T-helper 2 cell treated with Interferon-gamma antibody and Interleukin-4, amounts not matched to agents 100 ng/mL and 5 ng/mL, for 36 hours (primary cell): ENCODE results near the gene H1-8. TPM values are rescaled to one million over a fixed set of nuclear protein-coding genes. Genes with fewer than 3 reads are reported as not detected.
"Not testable (repeated sequence)": the region's sequence is repeated elsewhere in the genome, so short reads cannot be mapped to it uniquely, and the experiment has no call there.

ENCODE experiments used
- intact Hi-C: fragments of 100-400 bp; cut with micrococcal nuclease; formaldehyde crosslinking; loops from one replicate; pipeline ENCODE4 v1.15.1; 2023
- total RNA-seq: library from RNA; stranded (reverse); gene quantifications from 2 replicates; pipeline ENCODE4 v1.2.3, GENCODE V29; 2022

H1-8 gene
- total RNA-seq, 1 donor from 2014 or later, result not detected

DNA sequence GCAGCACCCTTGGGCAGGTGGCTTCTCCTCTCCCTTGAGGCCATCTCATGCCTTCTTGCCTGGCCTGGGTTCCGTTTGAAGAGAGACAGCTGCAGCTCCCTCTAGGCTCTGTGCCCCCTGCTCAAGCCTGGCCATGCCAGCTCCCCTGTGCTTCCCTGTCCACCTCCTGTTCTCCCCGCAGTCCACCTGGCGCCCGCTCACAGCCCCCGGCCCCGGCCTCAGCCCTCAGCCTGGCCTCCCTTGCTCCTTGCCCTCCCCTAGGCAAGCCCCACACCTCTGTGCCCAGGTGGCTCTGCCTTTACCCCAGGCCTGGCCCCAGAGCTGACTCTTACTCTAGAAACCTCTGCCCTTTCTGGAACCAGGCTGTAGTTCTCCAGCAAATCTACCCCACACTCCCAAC lies 28.4 kb upstream of the H1-8 start:
- intact Hi-C loops, result no loop called here

DNA sequence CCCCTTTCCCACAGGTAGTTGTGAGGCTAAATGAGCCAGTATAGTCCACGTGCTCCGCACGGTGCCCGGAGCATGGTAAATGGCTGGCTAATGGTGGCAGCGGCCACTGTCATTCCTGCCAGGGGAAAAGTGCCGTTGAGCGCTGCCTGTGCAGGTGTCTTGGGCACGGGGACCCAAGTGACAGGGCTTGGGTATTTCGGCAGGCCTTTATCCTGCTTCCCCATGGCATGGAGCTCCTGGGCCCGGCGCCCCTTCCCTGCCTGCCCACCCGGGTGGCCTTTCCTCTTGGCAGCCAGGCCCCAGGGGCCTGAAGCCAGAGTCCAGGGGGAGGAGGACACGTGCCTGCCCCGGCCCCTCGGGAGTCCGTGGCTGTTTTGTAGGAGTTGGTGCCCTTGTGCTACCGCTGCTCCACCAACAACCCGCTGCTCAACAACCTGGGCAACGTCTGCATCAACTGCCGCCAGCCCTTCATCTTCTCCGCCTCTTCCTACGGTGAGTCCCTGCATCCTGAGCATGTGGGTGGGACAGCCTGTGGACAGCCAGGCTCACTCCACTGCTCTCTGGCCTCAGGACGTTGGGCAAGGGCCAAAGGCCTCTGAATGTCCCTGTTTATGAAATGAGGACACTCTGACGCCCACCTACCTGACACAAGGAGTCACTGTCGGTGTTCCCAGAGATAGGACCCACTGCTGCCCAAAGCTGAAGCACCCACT lies 27.7 kb upstream of the H1-8 start:
- intact Hi-C loops, result not testable (repeated sequence)

DNA sequence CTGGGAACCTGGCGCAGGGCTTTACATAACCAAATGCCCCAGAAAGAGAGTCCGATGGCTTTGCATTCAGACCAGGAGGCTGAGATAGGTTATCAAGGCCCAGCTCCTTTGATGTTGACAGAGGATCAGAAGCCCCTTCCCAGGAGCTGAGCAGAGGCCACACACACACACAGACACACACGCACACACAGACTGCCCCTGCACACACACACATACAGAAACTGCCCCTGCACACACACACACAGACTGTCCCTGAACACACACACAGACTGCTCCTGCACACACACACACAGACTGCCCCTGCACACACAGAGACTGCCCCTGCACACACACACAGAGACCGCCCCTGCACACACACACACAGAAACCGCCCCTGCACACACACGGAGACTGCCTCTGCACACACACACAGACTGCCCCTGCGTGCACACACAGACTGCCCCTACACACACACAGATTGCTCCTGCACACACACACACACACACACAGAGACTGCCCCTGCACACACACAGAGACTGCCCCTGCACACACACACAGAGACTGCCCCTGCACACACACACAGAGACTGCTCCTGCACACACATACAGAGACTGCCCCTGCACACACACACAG lies 27.0 kb upstream of the H1-8 start:
- intact Hi-C loops, result not testable (repeated sequence)

DNA sequence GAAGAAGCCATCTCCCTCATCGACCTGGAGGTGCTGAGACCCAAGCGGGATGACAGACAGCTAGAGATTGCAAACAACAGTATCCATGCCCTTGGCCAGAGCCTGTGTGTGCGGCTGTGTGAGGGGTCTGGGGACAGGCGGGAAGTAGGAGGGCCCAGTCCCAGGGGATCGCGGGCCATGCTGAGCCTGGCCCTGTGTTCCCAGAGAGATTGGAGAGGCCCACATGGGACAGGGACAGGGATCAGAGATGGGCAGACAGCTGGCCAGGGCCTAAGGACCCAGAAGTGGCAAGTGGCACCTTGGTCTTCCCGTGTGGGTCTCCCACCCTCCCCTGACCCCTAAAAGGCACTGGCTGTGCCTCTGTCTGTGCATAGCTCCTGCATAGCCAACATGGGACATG lies 25.5 kb upstream of the H1-8 start:
- intact Hi-C loops, result no loop called here

DNA sequence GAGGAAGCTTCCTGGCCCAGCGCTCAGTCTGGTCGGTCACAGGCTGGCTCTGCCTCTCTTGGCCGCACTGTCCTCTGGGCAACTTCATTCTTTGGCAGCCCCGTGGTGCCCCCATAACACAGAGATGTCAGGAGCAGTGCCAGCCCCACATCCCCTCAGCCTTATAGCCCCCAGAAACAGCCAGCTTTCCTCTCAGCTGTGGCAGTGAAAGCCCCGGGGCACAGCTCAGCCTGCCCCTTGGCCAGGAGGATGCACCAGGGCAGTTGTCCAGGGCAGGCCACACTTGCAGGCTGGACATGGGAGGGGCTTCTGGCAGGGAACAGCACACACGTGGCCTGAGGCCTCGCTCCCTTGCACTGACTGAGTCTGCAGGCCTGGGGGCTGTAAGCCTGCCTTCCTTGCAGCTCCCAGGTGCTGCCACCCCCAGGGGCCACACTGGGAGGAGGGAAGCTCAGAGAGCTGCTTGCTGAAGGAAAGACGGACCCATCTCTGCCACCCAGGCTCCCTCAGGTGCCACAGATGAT lies 24.9 kb upstream of the H1-8 start:
- intact Hi-C loops, result no loop called here

DNA sequence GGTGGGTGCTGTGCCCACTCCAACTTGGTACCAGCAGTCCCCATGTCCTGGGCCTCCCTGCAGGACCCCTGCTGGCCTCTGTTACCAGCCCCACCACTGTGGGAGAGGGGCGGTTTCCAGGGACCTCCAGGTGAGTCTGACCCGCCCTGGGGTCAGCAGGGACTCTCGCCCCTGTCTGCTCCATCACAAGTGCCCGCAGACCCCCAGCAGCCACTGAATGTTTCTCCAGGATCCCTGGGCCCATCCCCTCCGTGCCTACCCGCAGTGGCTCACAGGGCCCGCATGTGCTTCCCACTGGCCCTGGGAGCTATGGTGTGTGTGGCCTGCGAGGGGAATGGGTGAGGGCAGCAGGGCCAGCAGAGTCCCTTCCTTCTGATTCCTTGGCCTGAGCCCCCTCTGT lies 24.4 kb upstream of the H1-8 start:
- intact Hi-C loops, result no loop called here

DNA sequence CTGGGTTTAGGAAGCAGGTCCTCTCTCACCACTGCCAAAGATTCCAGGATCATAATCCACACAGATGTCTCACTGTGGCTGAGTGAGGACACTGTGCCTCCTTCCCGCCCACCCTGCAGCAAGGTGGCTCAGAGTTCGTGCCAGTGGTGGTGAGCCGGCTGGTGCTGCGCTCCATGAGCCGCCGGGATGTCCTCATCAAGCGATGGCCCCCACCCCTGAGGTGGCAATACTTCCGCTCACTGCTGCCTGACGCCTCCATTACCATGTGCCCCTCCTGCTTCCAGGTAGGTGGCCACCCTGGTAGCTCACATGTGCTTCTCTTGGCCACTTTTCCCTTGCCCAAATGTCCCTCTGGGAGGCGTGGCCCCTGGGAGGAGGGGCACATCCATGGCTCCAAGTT lies 23.5 kb upstream of the H1-8 start:
- intact Hi-C loops, result no loop called here

DNA sequence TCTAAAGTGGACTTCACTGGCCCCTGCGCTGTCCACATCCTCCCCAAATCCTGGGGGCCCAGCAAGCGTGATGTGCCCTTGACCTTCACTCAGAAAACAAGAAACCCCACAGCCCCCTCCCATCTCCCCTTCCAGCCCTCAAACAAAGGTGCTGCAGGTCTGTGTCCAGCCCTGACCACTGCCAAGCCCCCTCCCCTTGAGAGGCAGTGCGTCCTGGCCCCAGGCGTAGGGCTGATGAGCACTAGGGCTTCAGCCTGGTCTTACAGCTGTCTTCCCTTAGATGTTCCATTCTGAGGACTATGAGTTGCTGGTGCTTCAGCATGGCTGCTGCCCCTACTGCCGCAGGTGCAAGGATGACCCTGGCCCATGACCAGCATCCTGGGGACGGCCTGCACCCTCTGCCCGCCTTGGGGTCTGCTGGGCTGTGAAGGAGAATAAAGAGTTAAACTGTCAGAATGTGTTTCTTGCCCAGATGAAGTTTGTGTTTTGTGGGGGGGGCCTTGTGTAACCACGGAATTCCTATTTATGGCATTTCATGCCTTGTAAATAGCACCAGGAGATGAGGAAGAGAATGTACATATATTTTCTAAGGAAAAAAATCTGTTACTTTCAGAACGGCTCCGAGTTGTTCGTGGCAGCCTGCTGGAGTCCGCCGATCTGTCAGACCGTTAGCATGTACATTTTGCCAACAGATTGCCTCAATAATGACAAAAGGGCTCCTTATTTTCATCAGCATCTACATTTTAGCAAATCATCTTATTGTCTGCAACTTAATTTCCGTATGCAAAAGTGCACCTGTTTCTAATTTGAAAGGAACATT lies 22.9 kb upstream of the H1-8 start:
- intact Hi-C loops, result no loop called here

DNA sequence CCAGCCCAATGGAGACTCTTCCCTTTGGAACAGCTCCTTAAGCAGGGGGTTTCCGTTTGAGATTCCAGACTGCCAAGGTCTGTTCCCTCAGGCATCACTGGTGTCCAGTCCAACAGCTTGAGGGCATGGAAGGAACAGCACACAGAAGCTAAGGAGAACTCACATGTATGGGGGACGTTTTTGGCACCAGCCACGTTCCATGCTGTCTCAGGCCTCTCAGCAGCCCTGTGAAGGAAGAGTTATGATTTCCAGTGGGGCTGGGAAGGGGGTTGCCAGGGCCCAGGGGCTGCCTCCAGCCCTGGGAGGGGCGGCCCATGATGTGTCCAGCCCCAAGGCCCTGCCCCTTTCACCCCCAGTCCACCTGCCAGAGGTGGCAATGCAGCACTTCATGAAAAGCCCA lies 22.0 kb upstream of the H1-8 start:
- intact Hi-C loops, result no loop called here

DNA sequence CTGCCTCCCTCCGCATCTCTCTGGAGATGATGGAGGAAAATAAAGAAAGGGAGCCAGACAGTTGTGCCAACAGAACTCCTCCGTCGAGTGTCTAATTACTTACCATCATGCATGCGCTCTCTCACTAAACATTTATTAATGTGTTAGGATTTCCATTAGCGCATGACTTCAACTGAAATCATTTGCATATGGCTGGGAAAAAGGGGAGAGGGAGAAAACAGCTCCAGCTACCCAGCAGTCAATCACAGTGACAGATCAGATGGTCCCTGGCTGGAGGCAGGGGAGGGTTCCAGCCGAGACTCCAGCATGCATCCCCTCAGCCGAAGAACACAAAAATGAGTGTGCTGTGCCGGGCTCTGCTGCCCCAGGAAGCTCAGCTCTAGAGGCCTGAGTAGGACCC lies 21.4 kb upstream of the H1-8 start:
- intact Hi-C loops, result no loop called here

DNA sequence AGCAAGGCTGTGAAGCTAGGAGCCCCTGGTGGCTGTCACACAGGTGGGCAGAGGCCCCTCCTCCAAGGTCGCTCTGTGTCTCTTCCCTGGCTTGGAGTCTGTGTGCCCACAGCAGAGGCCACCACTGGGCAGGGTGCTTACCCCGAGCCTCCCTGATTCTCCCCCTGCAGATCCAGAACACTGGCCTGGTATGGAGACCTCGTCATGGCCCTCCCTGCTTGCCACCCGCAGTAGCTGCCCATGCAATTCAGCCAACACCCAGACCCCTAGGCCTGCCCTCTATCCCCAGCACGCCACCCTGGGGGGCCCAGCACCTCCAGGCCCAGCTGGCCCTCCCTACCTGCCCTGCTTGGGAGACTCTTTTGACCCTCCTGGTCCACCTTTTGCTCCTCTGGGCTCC lies 20.0 kb upstream of the H1-8 start:
- intact Hi-C loops, result no loop called here

DNA sequence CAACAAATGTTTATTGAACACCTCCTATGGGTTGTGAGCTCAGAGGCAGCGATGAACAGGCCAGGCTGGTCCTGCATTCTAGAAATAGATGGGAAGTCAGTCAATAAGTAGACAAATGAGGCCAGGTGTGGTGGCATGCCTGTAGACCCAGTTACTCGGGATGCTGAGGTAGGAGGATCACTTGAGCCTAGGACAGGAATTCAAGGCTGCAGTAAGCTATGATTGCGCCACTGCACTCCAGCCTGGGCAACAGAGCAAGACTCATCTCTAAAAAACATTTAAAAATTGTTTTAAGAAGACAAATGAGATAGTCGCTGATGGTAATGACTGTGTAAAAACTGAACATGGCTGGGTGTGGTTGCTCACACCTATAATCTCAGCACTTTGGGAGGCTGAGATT lies 18.9 kb upstream of the H1-8 start:
- intact Hi-C loops, result no loop called here

DNA sequence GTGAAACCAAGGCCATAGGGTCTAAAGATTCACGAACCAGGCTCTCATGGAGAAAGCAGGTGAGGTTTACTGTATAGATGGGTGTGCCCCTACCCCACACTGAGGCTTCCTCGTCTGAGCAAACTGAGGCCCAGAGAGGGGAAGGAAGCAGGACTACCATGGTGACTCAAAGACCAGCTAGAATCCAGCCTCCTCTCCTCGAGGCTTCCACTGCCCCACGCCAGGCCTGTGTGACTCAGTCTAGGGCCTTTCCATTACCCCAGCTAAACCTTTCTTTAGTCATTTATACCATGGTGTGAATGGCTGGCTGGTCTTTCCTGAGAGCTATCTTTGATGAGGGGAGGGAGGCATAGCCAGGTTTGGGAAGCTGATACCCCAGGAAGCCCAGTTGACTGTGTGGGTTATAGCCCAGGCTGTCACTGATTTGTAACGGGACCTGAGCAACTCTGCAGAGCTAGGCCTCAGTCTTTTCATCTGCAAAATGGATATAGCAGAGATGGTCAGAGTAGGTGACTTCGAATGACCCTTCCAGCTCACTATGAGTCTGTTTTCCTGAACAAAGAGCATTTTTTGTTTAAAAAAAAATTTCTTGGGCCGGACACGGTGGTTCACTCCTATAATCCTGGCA lies 17.5 kb upstream of the H1-8 start:
- intact Hi-C loops, result no loop called here

DNA sequence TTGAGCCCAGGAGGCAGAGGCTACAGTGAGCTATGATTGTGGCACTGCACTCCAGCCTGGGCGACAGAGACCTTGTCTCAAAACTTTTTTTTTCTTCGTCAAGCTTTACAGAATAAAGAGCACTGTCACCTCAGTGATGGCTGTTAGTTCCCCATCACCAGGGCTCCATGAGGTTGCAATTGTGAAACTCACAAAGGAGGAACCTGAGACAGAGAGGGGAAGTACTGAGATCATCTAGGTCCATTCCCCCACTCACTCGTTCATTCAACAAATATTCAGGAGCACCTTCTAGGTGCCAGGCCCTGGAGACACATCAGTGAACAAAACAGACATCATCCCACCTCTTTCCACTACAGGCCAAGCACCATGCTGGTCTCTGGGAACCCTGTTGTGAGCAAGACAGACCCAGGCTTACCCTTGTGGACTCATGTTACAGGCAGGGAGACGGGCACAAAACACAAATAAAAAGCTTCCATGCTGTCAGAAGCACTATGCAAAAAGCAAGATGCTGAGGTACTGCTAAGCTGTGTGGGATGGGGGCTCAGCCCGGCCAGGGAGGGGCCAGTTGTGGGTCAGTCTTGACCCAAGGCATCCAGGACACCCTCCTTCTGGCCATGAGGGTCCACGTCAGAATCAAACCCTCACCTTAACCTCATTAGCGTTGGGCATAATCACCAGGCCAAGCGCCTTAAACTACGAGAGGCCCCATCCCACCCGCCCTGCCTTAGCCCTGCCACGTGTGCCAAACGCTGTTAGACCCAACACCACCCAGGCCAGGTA lies 16.7 kb upstream of the H1-8 start:
- intact Hi-C loops, result no loop called here

DNA sequence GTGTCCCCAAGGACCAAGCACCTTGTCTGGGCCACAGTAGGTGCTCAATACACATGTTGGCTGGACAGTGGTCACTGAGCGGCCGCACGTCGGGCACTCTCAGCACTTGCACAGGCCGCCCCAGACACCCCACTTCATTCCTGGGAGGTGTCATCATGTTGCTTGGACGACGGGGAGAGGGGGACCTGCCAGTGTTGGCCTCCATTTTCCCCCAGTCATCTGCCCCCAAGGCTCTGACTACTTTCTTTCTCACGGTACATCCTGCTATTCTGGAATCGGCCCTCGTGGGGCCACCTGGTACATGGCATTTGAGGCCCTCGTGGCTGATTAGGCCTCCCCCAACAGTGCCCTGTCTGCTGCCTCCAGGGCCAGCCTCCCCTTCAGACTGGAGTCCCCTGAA lies 15.7 kb upstream of the H1-8 start:
- intact Hi-C loops, result no loop called here

DNA sequence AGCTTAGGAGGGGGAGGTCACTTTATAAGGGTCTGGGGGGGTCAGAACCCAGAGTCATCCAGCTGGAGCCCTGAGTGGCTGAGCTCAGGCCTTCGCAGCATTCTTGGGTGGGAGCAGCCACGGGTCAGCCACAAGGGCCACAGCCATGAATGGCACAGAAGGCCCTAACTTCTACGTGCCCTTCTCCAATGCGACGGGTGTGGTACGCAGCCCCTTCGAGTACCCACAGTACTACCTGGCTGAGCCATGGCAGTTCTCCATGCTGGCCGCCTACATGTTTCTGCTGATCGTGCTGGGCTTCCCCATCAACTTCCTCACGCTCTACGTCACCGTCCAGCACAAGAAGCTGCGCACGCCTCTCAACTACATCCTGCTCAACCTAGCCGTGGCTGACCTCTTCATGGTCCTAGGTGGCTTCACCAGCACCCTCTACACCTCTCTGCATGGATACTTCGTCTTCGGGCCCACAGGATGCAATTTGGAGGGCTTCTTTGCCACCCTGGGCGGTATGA lies 14.3 kb upstream of the H1-8 start, which contains the start of gene RHO:
Gene RHO (plus strand): TSS at position 51 of the 512 bp plus-strand sequence. CDS start 95 bp downstream, at position 146.
- intact Hi-C loops, result no loop called here

DNA sequence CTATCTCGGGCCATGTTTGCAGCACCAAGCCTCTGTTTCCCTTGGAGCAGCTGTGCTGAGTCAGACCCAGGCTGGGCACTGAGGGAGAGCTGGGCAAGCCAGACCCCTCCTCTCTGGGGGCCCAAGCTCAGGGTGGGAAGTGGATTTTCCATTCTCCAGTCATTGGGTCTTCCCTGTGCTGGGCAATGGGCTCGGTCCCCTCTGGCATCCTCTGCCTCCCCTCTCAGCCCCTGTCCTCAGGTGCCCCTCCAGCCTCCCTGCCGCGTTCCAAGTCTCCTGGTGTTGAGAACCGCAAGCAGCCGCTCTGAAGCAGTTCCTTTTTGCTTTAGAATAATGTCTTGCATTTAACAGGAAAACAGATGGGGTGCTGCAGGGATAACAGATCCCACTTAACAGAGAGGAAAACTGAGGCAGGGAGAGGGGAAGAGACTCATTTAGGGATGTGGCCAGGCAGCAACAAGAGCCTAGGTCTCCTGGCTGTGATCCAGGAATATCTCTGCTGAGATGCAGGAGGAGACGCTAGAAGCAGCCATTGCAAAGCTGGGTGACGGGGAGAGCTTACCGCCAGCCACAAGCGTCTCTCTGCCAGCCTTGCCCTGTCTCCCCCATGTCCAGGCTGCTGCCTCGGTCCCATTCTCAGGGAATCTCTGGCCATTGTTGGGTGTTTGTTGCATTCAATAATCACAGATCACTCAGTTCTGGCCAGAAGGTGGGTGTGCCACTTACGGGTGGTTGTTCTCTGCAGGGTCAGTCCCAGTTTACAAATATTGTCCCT lies 13.4 kb upstream of the H1-8 start:
- intact Hi-C loops, result no loop called here

DNA sequence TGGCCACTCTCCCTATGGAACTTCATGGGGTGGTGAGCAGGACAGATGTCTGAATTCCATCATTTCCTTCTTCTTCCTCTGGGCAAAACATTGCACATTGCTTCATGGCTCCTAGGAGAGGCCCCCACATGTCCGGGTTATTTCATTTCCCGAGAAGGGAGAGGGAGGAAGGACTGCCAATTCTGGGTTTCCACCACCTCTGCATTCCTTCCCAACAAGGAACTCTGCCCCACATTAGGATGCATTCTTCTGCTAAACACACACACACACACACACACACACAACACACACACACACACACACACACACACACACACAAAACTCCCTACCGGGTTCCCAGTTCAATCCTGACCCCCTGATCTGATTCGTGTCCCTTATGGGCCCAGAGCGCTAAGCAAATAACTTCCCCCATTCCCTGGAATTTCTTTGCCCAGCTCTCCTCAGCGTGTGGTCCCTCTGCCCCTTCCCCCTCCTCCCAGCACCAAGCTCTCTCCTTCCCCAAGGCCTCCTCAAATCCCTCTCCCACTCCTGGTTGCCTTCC lies 12.7 kb upstream of the H1-8 start:
- intact Hi-C loops, result no loop called here

DNA sequence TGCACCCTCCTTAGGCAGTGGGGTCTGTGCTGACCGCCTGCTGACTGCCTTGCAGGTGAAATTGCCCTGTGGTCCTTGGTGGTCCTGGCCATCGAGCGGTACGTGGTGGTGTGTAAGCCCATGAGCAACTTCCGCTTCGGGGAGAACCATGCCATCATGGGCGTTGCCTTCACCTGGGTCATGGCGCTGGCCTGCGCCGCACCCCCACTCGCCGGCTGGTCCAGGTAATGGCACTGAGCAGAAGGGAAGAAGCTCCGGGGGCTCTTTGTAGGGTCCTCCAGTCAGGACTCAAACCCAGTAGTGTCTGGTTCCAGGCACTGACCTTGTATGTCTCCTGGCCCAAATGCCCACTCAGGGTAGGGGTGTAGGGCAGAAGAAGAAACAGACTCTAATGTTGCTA lies 12.2 kb upstream of the H1-8 start:
- intact Hi-C loops, result no loop called here

DNA sequence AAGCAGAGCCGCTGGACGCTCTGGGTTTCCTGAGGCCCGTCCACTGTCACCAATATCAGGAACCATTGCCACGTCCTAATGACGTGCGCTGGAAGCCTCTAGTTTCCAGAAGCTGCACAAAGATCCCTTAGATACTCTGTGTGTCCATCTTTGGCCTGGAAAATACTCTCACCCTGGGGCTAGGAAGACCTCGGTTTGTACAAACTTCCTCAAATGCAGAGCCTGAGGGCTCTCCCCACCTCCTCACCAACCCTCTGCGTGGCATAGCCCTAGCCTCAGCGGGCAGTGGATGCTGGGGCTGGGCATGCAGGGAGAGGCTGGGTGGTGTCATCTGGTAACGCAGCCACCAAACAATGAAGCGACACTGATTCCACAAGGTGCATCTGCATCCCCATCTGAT lies 11.3 kb upstream of the H1-8 start:
- intact Hi-C loops, result no loop called here
